Effector memory CD8-positive, alpha-beta T cell (primary cell): ENCODE results near the gene COL9A2.

ENCODE experiments used
- ATAC-seq: fragments of 150-1000 bp; cut with Tn5 transposase; replicated peaks from 2 replicates; pipeline ENCODE4 v1.10.0; 2021; ENCODE audit warnings: mild to moderate bottlenecking, moderate library complexity
- DNase-seq, 3 experiments: peaks; one replicate each; pipeline ENCODE4 v3.0.0; 2021
- H3K27ac Mint-ChIP-seq, 2 donors: one replicate each; pipeline ENCODE4 v1.8.0; 2022; ENCODE audit warnings: mild to moderate bottlenecking in 2 of 2, mixed read lengths in 2 of 2, moderate library complexity in 2 of 2
- H3K27me3 Mint-ChIP-seq, 2 donors: one replicate each; pipeline ENCODE4 v1.8.0; 2022; ENCODE audit warnings: mixed read lengths in 2 of 2
- H3K36me3 Mint-ChIP-seq: one replicate; pipeline ENCODE4 v1.8.0; 2022; ENCODE audit warnings: mild to moderate bottlenecking, moderate library complexity, mixed read lengths; ENCODE audit not compliant: insufficient read depth
- H3K4me1 Mint-ChIP-seq, 2 donors: one replicate each; pipeline ENCODE4 v1.8.0; 2022; ENCODE audit warnings: low read depth in 2 of 2, mixed read lengths in 2 of 2
- H3K4me3 Mint-ChIP-seq, 2 donors: one replicate each; pipeline ENCODE4 v1.8.0; 2022; ENCODE audit warnings: mild to moderate bottlenecking in 2 of 2, mixed read lengths in 2 of 2, moderate library complexity in 2 of 2
- H3K9me3 Mint-ChIP-seq, 2 donors: one replicate each; pipeline ENCODE4 v1.8.0; 2022; ENCODE audit warnings: mixed read lengths in 2 of 2

Gene COL9A2

GRCh38 chr1:40314721-40315238 is 2.3 kb downstream of the COL9A2 start:
- Mint-ChIP-seq H3K4me3 (peak overlapping the region; percentile 93 to 94), H3K9me3 (no peaks in the 10 kb centered on the region), H3K36me3 (peaks cover 3% of the 10 kb centered on the region), H3K27ac (peak overlapping the region; percentile 83 to 84), H3K27me3 (peaks cover 14 to 25% of the 10 kb centered on the region in 2 donors), H3K4me1 (peaks cover 18 to 24% of the 10 kb centered on the region in 2 donors)
- DNase-seq (no peak), ATAC-seq (no peak)

DNA sequence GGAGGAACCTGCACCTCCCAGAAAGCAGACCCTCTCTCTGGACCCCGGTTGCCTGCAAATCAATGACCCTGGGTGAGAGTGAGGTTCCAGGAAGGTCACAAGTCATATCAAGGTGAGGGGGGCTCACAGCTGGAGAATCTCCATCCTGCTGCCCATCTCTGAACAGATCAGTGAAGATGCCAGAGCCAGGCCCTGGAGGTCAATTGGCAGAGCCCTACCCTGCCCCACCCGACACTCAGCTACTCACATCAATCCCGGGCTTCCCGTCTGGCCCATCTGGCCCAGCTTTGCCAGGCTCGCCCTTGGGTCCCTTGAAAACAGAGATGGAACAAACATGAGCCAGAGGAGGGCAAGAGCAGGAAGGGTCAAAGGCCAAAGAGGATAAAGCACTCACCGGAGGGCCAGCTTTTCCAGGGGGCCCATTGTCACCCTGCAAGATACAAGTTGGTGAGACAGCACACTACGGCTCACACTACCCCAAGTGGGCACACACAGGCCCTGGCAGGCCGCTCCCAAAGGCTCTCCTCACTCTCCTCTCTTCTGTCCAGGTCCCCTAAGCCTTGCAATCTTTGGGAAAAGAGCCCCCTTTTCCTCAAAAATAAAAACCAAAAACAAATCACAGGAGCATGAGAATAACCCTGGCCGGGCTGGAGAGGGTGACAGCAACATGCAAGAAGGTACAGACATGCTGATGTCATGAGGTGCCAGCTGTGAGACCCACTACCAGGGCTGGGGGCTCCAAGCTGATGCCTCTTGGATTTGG is 2.9 kb downstream of the COL9A2 start:
- Mint-ChIP-seq H3K4me1 (peaks cover 18 to 24% of the 10 kb centered on the region in 2 donors), H3K36me3 (peaks cover 3% of the 10 kb centered on the region), H3K27me3 (peaks cover 14 to 24% of the 10 kb centered on the region in 2 donors), H3K27ac (peak overlapping the region in 1 of 2 donors; percentile 84), H3K9me3 (no peaks in the 10 kb centered on the region), H3K4me3 (peak overlapping the region; percentile 93 to 94)
- ATAC-seq = no peak
- DNase-seq = no peak

DNA sequence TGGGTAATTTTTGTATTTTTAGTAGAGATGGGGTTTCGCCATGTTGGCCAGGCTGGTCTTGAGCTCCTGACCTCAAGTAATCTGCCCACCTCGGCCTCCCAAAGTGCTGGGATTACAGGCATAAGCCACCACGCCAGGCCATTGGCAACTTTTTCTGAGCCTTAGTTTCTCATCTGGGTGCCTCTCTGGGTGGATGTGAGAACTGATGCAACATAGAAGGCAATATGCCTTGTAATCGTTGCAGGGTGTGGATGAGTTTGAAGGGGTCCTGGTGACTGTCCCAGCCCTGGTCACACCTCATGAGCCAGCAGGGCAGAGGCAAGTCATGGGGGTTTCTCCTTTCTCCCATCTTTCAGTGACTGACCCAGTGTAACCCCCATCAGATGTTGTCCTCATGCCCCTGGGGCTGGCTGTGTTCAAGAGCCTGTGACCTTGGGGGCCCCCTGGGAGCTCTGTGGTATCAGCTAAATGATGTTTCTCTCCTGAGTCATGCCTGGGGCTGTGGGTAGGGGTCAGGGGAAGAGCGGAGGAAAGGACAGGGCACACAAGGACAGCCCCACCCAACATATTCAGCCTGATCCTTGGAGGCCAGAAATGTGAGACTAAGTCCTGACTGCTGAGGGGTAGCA is 3.6 kb downstream of the COL9A2 start:
- H3K36me3 Mint-ChIP-seq = peaks cover 3% of the 10 kb centered on the region
- H3K27me3 Mint-ChIP-seq = peaks cover 8 to 17% of the 10 kb centered on the region in 2 donors
- no peak for DNase-seq
- no peak for ATAC-seq
- no peaks in the 10 kb centered on the region for H3K9me3 Mint-ChIP-seq
- peaks cover 16 to 20% of the 10 kb centered on the region in 2 donors for H3K4me1 Mint-ChIP-seq
- peak overlapping the region in 1 of 2 donors; percentile 5 for H3K4me3 Mint-ChIP-seq
- H3K27ac Mint-ChIP-seq = peak overlapping the region in 1 of 2 donors; percentile 33

DNA sequence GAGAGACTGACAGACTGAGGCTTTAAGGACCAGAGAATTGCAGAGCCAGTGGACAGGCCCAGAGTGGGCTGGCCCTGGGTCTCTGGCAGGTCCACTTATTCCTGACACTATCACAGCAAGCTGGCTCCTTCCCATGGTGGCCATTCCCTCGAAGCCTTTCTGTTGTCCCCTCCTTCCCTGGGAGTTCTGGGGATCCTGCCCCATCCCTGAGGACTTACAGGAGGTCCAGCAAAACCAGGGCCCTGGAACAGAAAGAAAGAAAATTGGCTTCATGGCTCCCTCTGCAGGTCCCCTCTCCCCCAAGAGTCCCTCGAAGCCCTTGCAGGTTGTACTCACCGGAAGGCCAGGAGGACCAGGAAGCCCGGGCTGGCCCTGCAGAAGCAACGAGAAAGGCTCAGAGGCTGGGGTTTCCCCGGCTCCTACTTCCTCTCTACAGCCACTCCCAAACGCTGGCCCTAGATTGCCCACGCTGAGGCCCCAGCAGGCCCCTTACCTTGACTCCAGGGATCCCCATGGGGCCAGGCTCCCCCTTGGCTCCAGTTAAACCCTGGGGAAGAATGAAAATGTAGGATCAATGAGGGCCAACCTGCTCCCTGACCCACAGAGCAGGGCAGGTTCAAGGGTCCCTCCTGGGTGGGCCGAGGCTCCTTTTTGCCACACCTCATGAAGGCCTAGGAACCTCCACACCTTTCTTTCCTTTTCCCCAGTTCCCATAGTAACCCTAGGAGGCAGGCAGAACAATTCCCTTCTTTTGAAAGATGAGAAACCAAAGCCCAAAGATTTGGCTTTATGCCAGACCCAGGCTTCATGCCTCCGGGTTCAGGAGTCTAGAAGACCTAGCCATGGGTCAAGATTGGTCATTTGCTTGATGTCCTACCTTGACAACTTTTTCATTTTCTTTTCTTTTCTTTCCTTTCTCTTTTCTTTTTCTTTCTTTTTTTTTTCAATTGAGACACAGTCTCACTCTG is 4.6 kb downstream of the COL9A2 start:
- ATAC-seq (no peak), DNase-seq (no peak)
- Mint-ChIP-seq H3K9me3 (no peaks in the 10 kb centered on the region), H3K4me3 (peak overlapping the region in 1 of 2 donors; percentile 5), H3K4me1 (peaks cover 11 to 14% of the 10 kb centered on the region in 2 donors), H3K36me3 (peaks cover 3% of the 10 kb centered on the region), H3K27ac (peak overlapping the region in 1 of 2 donors; percentile 63), H3K27me3 (peaks cover 1 to 8% of the 10 kb centered on the region in 2 donors)

DNA sequence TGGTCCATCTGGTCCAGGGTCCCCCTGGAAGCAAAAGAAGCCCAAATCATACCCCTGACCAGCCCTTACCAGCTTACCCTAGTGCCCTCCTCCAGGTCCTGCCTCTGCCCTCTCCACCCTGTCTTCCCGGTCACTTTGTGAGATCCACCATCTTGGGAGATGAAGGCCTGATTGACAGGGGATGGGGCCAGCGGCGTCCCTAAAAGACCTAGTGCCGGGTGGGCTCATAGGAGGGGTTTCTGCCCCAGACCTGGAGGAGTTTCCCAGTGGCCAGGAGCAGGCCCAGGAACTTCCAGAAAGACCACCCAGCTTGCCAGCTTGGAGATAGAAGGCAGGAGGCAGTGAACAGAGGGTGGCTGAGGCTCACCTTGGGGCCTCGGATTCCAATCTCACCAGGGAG is 5.4 kb downstream of the COL9A2 start:
- H3K9me3 Mint-ChIP-seq = no peaks in the 10 kb centered on the region
- H3K27me3 Mint-ChIP-seq = no peaks in the 10 kb centered on the region
- peaks cover 3% of the 10 kb centered on the region for H3K36me3 Mint-ChIP-seq
- H3K27ac Mint-ChIP-seq = peak overlapping the region in 1 of 2 donors; percentile 63
- ATAC-seq = no peak
- DNase-seq = no peak
- H3K4me1 Mint-ChIP-seq = peaks cover 7 to 12% of the 10 kb centered on the region in 2 donors
- no peak overlapping the region for H3K4me3 Mint-ChIP-seq

- Mint-ChIP-seq H3K27ac (peak overlapping the region in 1 of 2 donors; percentile 63), H3K27me3 (no peaks in the 10 kb centered on the region), H3K4me1 (peaks cover 6 to 11% of the 10 kb centered on the region in 2 donors), H3K4me3 (no peak overlapping the region), H3K9me3 (no peaks in the 10 kb centered on the region), H3K36me3 (peaks cover 3% of the 10 kb centered on the region)
- no peak for DNase-seq
- no peak for ATAC-seq
These were observed 6.0 kb downstream of the COL9A2 start for GRCh38 chr1:40310983-40311642.

DNA sequence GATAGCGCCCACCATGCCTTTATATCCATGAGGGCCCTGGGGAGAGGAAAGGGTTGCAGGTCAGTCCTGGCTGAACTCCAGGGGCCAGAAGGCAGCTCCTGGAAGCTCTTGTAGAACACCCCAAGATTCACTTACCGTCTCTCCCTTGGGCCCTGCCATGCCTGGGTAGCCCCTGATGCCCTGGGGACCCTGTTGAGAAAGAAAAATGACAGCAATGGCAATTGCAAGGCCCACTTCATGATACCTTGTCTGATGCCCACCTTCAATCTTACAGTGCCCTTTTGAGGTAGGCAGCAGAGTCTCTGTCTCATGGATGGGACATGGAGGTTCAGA is 7.0 kb downstream of the COL9A2 start:
- no peak overlapping the region for H3K27ac Mint-ChIP-seq
- H3K4me1 Mint-ChIP-seq = peaks cover 2 to 5% of the 10 kb centered on the region in 2 donors
- peaks cover 3% of the 10 kb centered on the region for H3K36me3 Mint-ChIP-seq
- H3K9me3 Mint-ChIP-seq = no peaks in the 10 kb centered on the region
- no peak overlapping the region for H3K4me3 Mint-ChIP-seq
- no peaks in the 10 kb centered on the region for H3K27me3 Mint-ChIP-seq
- ATAC-seq (no peak), DNase-seq (no peak)

- Mint-ChIP-seq H3K36me3 (no peaks in the 10 kb centered on the region), H3K27ac (no peak overlapping the region), H3K4me3 (no peak overlapping the region), H3K27me3 (no peaks in the 10 kb centered on the region), H3K4me1 (peaks cover 2% of the 10 kb centered on the region in 2 donors), H3K9me3 (no peaks in the 10 kb centered on the region)
- no peak for ATAC-seq
- DNase-seq = no peak
These were observed 7.5 kb downstream of the COL9A2 start for GRCh38 chr1:40309374-40310128.

GRCh38 chr1:40308036-40308727 is 8.9 kb downstream of the COL9A2 start:
- no peak for DNase-seq
- Mint-ChIP-seq H3K4me1 (no peaks in the 10 kb centered on the region), H3K27ac (no peak overlapping the region), H3K27me3 (no peaks in the 10 kb centered on the region), H3K4me3 (no peak overlapping the region), H3K36me3 (no peaks in the 10 kb centered on the region), H3K9me3 (no peaks in the 10 kb centered on the region)
- no peak for ATAC-seq

DNA sequence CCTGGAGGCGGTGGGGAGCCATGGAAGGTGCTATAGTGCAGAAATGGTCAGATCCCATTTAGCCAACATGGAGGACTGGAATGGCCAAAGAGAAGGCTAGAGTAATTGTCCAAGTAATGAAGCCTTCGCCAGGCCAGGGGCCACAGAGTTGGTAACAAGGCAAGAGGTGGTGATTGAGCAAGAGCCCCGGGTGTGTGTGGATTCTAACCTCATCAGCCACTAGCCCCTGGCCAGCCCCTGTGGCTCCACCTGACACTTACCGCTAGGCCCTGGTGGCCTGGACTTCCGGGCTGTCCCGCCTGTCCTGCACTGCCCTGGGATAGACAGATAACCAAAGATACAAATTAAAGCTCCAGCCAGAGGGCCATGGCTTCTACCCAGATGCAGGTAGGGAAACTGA is 9.9 kb downstream of the COL9A2 start:
- no peak overlapping the region for H3K4me3 Mint-ChIP-seq
- no peaks in the 10 kb centered on the region for H3K36me3 Mint-ChIP-seq
- ATAC-seq (no peak), DNase-seq (no peak)
- H3K4me1 Mint-ChIP-seq = no peaks in the 10 kb centered on the region
- no peak overlapping the region for H3K27ac Mint-ChIP-seq
- H3K27me3 Mint-ChIP-seq = no peaks in the 10 kb centered on the region
- H3K9me3 Mint-ChIP-seq = no peaks in the 10 kb centered on the region

GRCh38 chr1:40306296-40306695 is 10.8 kb downstream of the COL9A2 start:
- H3K36me3 Mint-ChIP-seq = no peaks in the 10 kb centered on the region
- no peak overlapping the region for H3K27ac Mint-ChIP-seq
- H3K9me3 Mint-ChIP-seq = no peaks in the 10 kb centered on the region
- H3K4me3 Mint-ChIP-seq = no peak overlapping the region
- no peaks in the 10 kb centered on the region for H3K4me1 Mint-ChIP-seq
- ATAC-seq = no peak
- H3K27me3 Mint-ChIP-seq = no peaks in the 10 kb centered on the region
- no peak for DNase-seq

- H3K4me1 Mint-ChIP-seq = no peaks in the 10 kb centered on the region
- no peak for ATAC-seq
- no peak overlapping the region for H3K27ac Mint-ChIP-seq
- H3K9me3 Mint-ChIP-seq = no peaks in the 10 kb centered on the region
- H3K27me3 Mint-ChIP-seq = no peaks in the 10 kb centered on the region
- DNase-seq = no peak
- no peak overlapping the region for H3K4me3 Mint-ChIP-seq
- H3K36me3 Mint-ChIP-seq = no peaks in the 10 kb centered on the region
These were observed 11.2 kb downstream of the COL9A2 start for GRCh38 chr1:40305871-40306270.
